ENCODE results near the gene FCHO2. TPM values are rescaled to one million over a fixed set of nuclear protein-coding genes. Genes with fewer than 3 reads are reported as not detected.

The FCHO2 gene
- total RNA-seq, 1 experiment from 2014 or later: 20.6 TPM

DNA sequence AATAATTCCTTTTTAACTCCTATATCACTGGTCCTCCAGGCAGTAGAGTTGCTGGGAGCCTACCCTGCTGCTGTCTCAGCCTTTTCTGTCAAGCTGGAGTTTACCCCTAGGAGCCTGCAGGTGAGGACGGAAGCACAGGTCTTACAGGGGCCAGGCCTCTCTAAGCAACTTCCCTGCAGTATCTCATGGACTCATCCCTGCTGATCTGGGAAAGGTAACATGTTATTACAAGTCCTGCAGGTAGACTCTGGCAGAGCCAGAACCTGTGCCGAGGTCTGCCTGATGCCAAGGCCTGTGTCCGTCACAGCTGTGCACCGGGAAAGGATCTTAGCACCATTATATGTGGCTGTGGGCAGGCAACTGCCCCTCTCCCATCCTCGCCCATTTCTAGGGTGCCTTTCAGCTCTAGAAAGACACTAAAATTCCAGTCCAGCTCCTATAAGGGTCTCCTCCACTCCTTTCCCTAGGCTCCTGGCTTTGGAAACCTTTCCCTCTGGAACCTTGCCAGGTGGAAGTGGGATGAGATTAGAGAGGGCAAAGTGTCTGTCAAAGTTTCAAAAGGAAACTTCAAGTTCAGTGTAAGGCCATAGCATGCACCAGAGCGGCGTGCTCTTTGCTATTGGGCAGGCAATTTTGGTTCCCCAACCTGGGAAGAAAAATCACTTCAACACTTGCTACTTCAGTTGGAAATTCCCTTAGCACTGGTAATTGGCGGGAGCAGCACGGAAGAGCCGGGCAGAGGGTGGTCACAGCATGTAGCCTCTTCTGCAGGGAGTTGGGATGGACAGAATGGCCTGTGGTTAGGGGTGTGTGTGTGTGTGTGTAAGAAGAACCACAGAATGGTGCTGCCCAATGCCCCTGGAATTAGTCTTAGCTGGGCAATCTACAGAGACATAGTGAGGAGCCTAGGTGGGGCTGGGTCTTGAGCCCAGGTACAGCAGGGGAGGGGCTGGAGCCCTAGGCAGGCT is 182.0 kb downstream of the FCHO2 start:
- CTCF ChIA-PET: no interaction called here
- intact Hi-C loops (cut with micrococcal nuclease; ENCODE audit: unreplicated experiment): loop anchor here (5.0 kb wide), 2 partner anchors 41 to 64 kb away; no protein-coding TSS in a partner anchor
- no peak overlapping the region for H3K4me3 ChIP-seq (ENCODE audit: low read depth, low read length)
- H3K4me1 ChIP-seq: 0 out of 2 replicates have a peak, but pooled peaks cover 11% of the 10 kb centered on the region
- H3K27ac Mint-ChIP-seq (ENCODE audit: unreplicated experiment): no peak overlapping the region
- no TSS peak for BruUV-seq (replicated peaks)
- no peaks in the 10 kb centered on the region for H3K9me3 ChIP-seq
- H3K4me3 Mint-ChIP-seq (ENCODE audit: unreplicated experiment): no peak overlapping the region
- no peaks in the 10 kb centered on the region for H3K36me3 Mint-ChIP-seq (ENCODE audit: insufficient read depth, unreplicated experiment)
- peaks cover 3% of the 10 kb centered on the region for H3K27me3 Mint-ChIP-seq (ENCODE audit: insufficient read depth, unreplicated experiment)
- TF ChIP-seq, protein P1, sequence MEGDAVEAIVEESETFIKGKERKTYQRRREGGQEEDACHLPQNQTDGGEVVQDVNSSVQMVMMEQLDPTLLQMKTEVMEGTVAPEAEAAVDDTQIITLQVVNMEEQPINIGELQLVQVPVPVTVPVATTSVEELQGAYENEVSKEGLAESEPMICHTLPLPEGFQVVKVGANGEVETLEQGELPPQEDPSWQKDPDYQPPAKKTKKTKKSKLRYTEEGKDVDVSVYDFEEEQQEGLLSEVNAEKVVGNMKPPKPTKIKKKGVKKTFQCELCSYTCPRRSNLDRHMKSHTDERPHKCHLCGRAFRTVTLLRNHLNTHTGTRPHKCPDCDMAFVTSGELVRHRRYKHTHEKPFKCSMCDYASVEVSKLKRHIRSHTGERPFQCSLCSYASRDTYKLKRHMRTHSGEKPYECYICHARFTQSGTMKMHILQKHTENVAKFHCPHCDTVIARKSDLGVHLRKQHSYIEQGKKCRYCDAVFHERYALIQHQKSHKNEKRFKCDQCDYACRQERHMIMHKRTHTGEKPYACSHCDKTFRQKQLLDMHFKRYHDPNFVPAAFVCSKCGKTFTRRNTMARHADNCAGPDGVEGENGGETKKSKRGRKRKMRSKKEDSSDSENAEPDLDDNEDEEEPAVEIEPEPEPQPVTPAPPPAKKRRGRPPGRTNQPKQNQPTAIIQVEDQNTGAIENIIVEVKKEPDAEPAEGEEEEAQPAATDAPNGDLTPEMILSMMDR (IDR thresholded peaks at IDR 0.05; ENCODE audit: insufficient read depth in 1 of 2, low read depth in 1 of 2, low read length in 1 of 2, severe bottlenecking in 1 of 2, unreplicated experiment in 1 of 2): no peak
- H3K36me3 ChIP-seq (ENCODE audit: control insufficient read depth, insufficient read depth, low read length): no peaks in the 10 kb centered on the region
- POLR2A ChIA-PET: no interaction called here
- no peaks in the 10 kb centered on the region for H3K27me3 ChIP-seq (replicated peaks; ENCODE audit: control insufficient read depth, insufficient read depth, low read length)
- no peaks in the 10 kb centered on the region for H3K9me3 Mint-ChIP-seq (ENCODE audit: unreplicated experiment)
- DNase-seq: no peak
- H3K4me1 Mint-ChIP-seq (ENCODE audit: low read depth, unreplicated experiment): peaks cover 7% of the 10 kb centered on the region

DNA sequence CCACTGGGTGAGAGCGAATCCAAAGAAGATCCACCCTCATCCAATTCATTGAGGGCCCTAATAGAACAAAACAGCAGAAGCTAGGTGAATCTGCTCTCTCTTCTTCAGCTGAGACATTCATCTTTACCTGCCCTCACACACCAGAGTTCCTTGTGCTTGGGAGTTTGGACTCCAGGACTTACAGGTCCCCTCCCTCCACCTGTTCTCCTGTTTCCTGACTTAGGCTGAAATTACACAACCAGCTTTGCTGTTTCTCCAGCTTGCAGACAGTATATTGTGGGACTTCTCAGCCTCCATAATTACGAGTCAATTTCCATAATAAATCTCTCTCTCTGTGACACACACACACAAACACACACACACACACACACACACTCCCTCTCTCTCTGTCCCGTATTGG is 183.6 kb downstream of the FCHO2 start:
- no TSS peak for BruUV-seq (replicated peaks)
- intact Hi-C loops (cut with micrococcal nuclease; ENCODE audit: unreplicated experiment): loop anchor here (5.0 kb wide), 2 partner anchors 42 to 63 kb away; no protein-coding TSS in a partner anchor
- Mint-ChIP-seq H3K27me3 (ENCODE audit: insufficient read depth, unreplicated experiment) (peaks cover 3% of the 10 kb centered on the region), H3K27ac (ENCODE audit: unreplicated experiment) (no peak overlapping the region), H3K9me3 (ENCODE audit: unreplicated experiment) (no peaks in the 10 kb centered on the region), H3K4me1 (ENCODE audit: low read depth, unreplicated experiment) (peaks cover 7% of the 10 kb centered on the region), H3K4me3 (ENCODE audit: unreplicated experiment) (no peak overlapping the region), H3K36me3 (ENCODE audit: insufficient read depth, unreplicated experiment) (no peaks in the 10 kb centered on the region)
- no peaks in the 10 kb centered on the region for H3K36me3 ChIP-seq (ENCODE audit: control insufficient read depth, insufficient read depth, low read length)
- no peaks in the 10 kb centered on the region for H3K9me3 ChIP-seq
- ChIA-PET POLR2A (interaction anchor here (0.7 kb wide), 1 partner anchor 43 kb away, joined by 4 read pairs; no protein-coding TSS in a partner anchor), CTCF (no interaction called here)
- no peaks in the 10 kb centered on the region for H3K27me3 ChIP-seq (replicated peaks; ENCODE audit: control insufficient read depth, insufficient read depth, low read length)
- TF ChIP-seq, protein P1 (IDR thresholded peaks at IDR 0.05; ENCODE audit: insufficient read depth in 1 of 2, low read depth in 1 of 2, low read length in 1 of 2, severe bottlenecking in 1 of 2, unreplicated experiment in 1 of 2): no peak
- H3K4me1 ChIP-seq: 0 out of 2 replicates have a peak, but pooled peaks cover 11% of the 10 kb centered on the region
- DNase-seq: no peak
- H3K4me3 ChIP-seq (ENCODE audit: low read depth, low read length): no peak overlapping the region

Other genes with a start within 250 kb of the FCHO2 start
- gene TNPO1, start 139.4 kb upstream of the FCHO2 start, total RNA-seq (2022): 148 TPM in 2 replicates
- 0.86 and 1.2 TPM in 2 replicates for gene TMEM171, start 164.5 kb downstream of the FCHO2 start, total RNA-seq (2022)
- not detected in 2 replicates for gene TMEM174, start 217.2 kb downstream of the FCHO2 start, total RNA-seq (2022)